Measurements from ENCODE around the gene UBB. TPM values are rescaled to one million over a fixed set of nuclear protein-coding genes. Genes with fewer than 3 reads are reported as not detected.

The UBB gene
- total RNA-seq, 6 experiments from 2014 or later, result 1,553 to 1,785 (median 1,678) TPM

DNA sequence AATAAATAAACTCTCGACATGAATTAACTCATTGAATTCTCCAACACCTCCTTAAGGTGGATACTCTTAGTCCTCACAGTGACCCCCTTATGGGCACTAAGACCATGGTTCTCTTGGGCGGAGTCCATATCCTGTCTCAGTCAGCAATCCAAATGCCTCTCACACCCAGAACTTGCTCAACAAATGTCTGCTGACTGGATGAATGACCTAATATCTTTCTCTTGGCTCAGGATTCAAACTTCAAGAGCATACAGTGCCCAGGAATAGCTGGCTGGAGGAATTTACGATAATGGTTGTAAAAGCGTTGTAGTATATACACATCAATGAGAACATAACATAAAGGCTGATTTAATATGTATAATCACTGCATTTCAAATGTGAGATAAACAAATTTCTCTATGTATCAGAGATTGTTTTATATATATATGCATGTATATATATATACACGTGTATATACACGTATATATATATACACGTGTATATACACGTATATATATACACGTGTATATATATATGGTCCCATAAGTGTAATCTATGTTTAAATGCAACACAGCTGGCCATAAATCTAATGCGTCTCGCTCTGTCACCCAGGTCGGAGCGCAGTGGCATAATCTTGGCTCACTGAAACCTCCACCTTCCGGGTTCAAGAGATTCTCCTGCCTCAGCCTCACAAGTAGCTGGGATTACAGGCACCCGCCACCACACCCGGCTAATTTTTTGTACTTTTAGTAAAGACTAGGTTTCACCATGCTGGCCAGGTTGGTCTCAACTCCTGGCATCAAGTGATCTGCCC, 6.5 kb upstream of the UBB start:
- no peaks in the 10 kb centered on the region for H3K36me3 Mint-ChIP-seq (ENCODE audit: low read depth)
- H3K4me3 Mint-ChIP-seq, result no peak overlapping the region
- H3K4me1 Mint-ChIP-seq (ENCODE audit: low read depth), result peaks cover 13% of the 10 kb centered on the region
- TF ChIP-seq, protein P1, sequence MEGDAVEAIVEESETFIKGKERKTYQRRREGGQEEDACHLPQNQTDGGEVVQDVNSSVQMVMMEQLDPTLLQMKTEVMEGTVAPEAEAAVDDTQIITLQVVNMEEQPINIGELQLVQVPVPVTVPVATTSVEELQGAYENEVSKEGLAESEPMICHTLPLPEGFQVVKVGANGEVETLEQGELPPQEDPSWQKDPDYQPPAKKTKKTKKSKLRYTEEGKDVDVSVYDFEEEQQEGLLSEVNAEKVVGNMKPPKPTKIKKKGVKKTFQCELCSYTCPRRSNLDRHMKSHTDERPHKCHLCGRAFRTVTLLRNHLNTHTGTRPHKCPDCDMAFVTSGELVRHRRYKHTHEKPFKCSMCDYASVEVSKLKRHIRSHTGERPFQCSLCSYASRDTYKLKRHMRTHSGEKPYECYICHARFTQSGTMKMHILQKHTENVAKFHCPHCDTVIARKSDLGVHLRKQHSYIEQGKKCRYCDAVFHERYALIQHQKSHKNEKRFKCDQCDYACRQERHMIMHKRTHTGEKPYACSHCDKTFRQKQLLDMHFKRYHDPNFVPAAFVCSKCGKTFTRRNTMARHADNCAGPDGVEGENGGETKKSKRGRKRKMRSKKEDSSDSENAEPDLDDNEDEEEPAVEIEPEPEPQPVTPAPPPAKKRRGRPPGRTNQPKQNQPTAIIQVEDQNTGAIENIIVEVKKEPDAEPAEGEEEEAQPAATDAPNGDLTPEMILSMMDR (IDR thresholded peaks at IDR 0.05), result no peak
- no peaks in the 10 kb centered on the region for H3K27me3 Mint-ChIP-seq (ENCODE audit: insufficient read depth)
- peak; percentile 53 for DNase-seq
- no peaks in the 10 kb centered on the region for H3K9me3 Mint-ChIP-seq
- H3K27ac Mint-ChIP-seq, result no peak overlapping the region

DNA sequence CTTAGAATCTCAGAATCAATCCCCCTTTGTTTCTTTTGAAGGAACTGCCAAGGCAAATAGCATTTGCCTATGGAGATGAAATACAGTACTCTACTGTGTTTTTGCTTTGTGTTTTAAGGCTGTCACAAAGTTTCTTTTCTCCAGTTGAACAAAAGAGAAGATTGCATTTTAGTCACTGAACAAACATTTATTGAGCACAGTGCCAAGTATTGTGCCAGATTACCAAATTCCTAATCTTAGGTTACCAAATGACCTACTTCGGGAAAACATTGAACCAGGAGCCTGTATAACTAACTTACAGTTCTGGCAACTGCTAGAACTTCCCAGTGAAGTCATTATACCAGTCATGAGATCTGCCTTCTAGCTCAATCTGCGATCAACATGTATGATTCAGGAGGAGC, 3.0 kb upstream of the UBB start:
- peak; percentile 18 for DNase-seq
- Mint-ChIP-seq H3K4me3 (no peak overlapping the region), H3K9me3 (no peaks in the 10 kb centered on the region; the same call in 1 of the 2 replicates), H3K27me3 (ENCODE audit: insufficient read depth) (peaks cover 5% of the 10 kb centered on the region), H3K36me3 (ENCODE audit: low read depth) (peaks cover 18% of the 10 kb centered on the region), H3K27ac (no peak overlapping the region), H3K4me1 (ENCODE audit: low read depth) (peaks cover 22% of the 10 kb centered on the region)
- TF ChIP-seq, protein P1 (IDR thresholded peaks at IDR 0.05), result no peak

DNA sequence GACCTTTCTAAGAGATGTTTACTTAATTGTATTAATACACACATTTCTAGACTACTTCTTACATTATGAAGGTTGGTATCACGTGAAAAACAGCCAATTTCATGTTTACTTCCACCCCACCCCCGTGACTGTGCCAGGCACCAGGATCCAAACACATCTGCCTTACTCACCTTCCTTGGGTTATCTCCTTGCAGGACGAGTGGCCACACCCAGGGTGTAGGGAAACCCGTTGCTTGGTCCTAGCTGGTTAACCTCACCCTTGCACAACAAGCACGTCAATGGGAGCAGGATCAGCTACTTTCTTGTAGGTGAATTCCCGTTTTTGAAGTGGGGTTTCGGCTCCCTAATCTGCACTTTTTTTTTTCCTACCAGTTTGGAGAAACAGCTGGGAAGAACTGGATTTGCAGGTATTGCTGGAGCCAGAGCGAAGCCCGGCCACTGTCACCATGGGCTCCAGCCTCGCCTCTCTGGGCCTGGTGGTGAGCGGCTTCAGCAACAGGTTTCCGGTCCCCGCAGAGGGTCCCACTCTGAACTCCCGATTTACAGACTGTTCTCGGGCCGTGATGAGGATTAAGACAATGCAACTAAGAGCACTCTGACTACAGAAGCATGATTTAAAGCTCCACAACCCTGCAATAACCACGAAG, 2.1 kb upstream of the UBB start:
- Mint-ChIP-seq H3K27me3 (ENCODE audit: insufficient read depth) (peaks cover 5% of the 10 kb centered on the region), H3K4me3 (peak overlapping the region; percentile 11; the same call in 1 of the 2 replicates), H3K27ac (no peak overlapping the region), H3K4me1 (ENCODE audit: low read depth) (peaks cover 30% of the 10 kb centered on the region), H3K36me3 (ENCODE audit: low read depth) (peaks cover 25% of the 10 kb centered on the region), H3K9me3 (no peaks in the 10 kb centered on the region; the same call in 1 of the 2 replicates)
- TF ChIP-seq, protein P1 (IDR thresholded peaks at IDR 0.05), result no peak
- no peak for DNase-seq

DNA sequence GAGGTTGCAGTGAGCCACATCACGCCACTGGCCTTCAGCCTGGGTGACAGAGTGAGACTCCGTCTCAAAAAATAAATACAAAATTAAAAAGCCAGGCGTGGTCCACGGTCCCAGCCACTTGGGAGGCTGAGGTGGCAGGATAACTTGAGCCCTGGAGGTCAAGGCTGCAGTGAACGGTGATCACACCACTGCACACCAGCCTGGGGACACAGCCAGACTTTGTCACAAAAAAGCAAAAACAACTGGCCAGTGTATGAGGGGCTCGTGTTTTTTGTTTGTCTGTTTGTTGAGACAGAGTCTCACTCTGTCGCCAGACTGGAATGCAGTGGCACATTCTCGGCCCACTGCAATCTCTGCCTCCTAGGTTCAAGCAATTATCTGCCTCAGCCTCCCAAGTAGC, 1.2 kb upstream of the UBB start:
- peaks cover 31% of the 10 kb centered on the region for H3K4me1 Mint-ChIP-seq (ENCODE audit: low read depth)
- DNase-seq, result no peak
- no peak overlapping the region for H3K27ac Mint-ChIP-seq
- no peaks in the 10 kb centered on the region; the same call in 1 of the 2 replicates for H3K9me3 Mint-ChIP-seq
- H3K36me3 Mint-ChIP-seq (ENCODE audit: low read depth), result peaks cover 30% of the 10 kb centered on the region
- H3K27me3 Mint-ChIP-seq (ENCODE audit: insufficient read depth), result peaks cover 5% of the 10 kb centered on the region
- H3K4me3 Mint-ChIP-seq, result no peak overlapping the region
- TF ChIP-seq, protein P1 (IDR thresholded peaks at IDR 0.05), result no peak

DNA sequence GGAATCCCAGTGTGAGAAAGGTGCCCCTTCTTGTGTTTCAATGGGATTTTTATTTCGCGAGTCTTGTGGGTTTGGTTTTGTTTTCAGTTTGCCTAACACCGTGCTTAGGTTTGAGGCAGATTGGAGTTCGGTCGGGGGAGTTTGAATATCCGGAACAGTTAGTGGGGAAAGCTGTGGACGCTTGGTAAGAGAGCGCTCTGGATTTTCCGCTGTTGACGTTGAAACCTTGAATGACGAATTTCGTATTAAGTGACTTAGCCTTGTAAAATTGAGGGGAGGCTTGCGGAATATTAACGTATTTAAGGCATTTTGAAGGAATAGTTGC, 567 bp downstream of the UBB start:
- Mint-ChIP-seq H3K4me3 (peak overlapping the region; percentile 97), H3K36me3 (ENCODE audit: low read depth) (peaks cover 30% of the 10 kb centered on the region), H3K27me3 (ENCODE audit: insufficient read depth) (peaks cover 6% of the 10 kb centered on the region), H3K27ac (peak overlapping the region; percentile 99), H3K4me1 (ENCODE audit: low read depth) (peaks cover 31% of the 10 kb centered on the region), H3K9me3 (no peaks in the 10 kb centered on the region; the same call in 1 of the 2 replicates)
- TF ChIP-seq, protein P1 (IDR thresholded peaks at IDR 0.05), result no peak; the same call in 1 of the 2 replicates
- peak; percentile 7 for DNase-seq
